Cardiac fibroblast (primary cell): Measurements from ENCODE around the gene UST.

ENCODE experiments used
- DNase-seq, 2 donors: peaks; one replicate each; pipeline versions ENCODE4 v3.0.0 to v3.0.0-alpha.2; 2010; ENCODE audit warnings: low read depth in 2 of 2
- H3K4me3 ChIP-seq, 2 donors: replicated peaks in 1 of 2; 1 replicate in 1 of 2; 2 replicates in 1 of 2; pipeline ENCODE4 v1.5.1; 2011; ENCODE audit warnings: low read depth in 2 of 2, low read length in 2 of 2, mild to moderate bottlenecking in 2 of 2, moderate library complexity in 1 of 2
- TF ChIP-seq, protein P1 (sequence below): IDR thresholded peaks from one replicate; pipeline ENCODE4 v1.5.1; 2011; ENCODE audit warnings: low read depth, mild to moderate bottlenecking, low read length, inconsistent platforms

Gene UST

GRCh38 chr6:148959501-148959900 lies 212.7 kb downstream of the UST start:
- H3K4me3 ChIP-seq: no peak overlapping the region
- TF ChIP-seq, protein P1, sequence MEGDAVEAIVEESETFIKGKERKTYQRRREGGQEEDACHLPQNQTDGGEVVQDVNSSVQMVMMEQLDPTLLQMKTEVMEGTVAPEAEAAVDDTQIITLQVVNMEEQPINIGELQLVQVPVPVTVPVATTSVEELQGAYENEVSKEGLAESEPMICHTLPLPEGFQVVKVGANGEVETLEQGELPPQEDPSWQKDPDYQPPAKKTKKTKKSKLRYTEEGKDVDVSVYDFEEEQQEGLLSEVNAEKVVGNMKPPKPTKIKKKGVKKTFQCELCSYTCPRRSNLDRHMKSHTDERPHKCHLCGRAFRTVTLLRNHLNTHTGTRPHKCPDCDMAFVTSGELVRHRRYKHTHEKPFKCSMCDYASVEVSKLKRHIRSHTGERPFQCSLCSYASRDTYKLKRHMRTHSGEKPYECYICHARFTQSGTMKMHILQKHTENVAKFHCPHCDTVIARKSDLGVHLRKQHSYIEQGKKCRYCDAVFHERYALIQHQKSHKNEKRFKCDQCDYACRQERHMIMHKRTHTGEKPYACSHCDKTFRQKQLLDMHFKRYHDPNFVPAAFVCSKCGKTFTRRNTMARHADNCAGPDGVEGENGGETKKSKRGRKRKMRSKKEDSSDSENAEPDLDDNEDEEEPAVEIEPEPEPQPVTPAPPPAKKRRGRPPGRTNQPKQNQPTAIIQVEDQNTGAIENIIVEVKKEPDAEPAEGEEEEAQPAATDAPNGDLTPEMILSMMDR: no peak
- DNase-seq: no peak

DNA sequence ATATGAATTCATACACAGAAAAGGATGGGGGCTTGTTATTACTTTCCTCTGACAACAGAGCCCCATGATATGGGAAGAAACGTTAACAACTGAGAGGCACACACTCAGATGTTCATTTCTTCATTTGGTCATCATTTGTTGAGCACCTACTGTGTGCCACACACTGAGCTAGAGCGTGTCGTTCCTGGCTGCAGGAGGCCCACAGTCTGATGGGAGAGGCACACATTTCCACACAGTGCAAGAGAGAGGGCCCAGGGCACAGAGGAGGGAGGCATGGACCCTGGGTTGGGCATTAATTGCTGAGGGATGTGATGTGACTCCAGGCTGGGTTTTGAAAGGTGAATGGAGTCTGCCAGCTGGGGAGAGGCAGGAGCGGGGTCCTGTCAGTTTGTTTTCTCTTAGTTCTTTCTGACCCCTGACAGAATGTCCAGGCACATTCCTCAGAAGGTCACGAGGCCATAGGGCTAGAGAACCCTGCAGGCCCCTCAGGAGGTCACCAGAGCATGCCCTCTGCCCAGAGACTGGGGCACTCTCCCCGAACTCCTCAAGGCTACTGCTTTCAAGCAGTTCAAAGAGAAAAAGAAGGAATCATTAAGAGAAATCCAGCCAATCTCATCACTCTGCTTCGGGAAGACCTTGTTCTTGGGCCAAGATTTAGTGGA lies 216.2 kb downstream of the UST start:
- TF ChIP-seq, protein P1: no peak
- DNase-seq: no peak
- H3K4me3 ChIP-seq: no peak overlapping the region

- TF ChIP-seq, protein P1: no peak
- no peak for DNase-seq
- H3K4me3 ChIP-seq: no peak overlapping the region
Measured at GRCh38 chr6:148963738-148964137, 216.9 kb downstream of the UST start.

GRCh38 chr6:148964467-148964866 lies 217.6 kb downstream of the UST start:
- H3K4me3 ChIP-seq: no peak overlapping the region
- TF ChIP-seq, protein P1: no peak
- no peak for DNase-seq

DNA sequence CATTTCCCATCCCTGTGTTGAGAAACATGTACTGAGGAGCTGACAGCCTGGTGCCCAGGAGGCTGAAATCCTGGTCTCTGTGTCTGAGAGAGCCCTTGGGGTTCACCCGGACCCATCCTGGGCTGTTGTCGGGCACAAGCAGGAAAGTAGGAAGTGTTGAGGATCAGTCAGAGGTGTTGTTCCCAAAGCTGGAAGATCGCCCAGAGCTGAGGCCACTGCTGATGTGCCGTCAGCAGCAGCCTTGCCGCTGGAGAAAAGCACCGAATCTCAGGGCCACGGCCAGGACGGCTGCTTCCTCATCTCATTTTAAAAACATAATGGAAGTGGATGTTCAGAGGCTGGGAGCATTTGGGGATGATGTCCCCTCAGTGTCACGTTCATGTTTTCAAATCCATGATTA lies 218.5 kb downstream of the UST start:
- no peak overlapping the region for H3K4me3 ChIP-seq
- TF ChIP-seq, protein P1: no peak
- no peak for DNase-seq

DNA sequence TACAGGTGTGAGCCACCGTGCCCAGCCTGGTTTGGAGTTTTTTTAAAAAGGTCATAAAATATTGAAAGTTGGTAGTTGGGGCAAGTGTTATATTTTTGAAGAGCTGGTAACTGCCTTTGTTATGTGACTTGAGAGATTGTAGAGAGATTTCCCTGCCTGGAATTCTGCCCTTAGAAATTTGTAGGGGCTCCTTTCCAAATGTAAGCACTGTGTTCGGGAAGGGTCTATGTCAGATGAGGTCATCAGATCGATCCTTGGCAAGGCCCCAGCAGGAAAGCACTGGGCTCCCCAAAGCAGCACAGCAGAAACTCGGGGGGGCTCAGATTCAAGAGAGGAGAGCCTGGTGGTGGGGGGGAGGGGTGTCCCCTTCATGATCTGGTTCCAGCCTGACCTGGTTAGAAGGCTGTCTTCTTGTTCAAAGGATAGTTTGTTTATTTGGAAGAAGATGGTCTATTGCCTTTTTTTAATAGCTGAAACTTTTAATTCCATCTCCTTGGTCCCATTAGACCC lies 220.2 kb downstream of the UST start:
- TF ChIP-seq, protein P1: no peak
- no peak for DNase-seq
- H3K4me3 ChIP-seq: no peak overlapping the region

- no peak for DNase-seq
- no peak overlapping the region for H3K4me3 ChIP-seq
- TF ChIP-seq, protein P1: no peak
Measured at GRCh38 chr6:148967541-148967956, 220.7 kb downstream of the UST start.
